HG02588 (cell line): ENCODE results near the gene CFH.
"Not testable (repeated sequence)": the region's sequence is repeated elsewhere in the genome, so short reads cannot be mapped to it uniquely, and the experiment has no call there.

Experiments
- ATAC-seq: cut with Tn5 transposase; IDR thresholded peaks from one replicate; pipeline ENCODE4 v1.9.1; 2021; ENCODE audit warnings: mild to moderate bottlenecking, moderate library complexity; ENCODE audit not compliant: unreplicated experiment

The CFH gene

DNA sequence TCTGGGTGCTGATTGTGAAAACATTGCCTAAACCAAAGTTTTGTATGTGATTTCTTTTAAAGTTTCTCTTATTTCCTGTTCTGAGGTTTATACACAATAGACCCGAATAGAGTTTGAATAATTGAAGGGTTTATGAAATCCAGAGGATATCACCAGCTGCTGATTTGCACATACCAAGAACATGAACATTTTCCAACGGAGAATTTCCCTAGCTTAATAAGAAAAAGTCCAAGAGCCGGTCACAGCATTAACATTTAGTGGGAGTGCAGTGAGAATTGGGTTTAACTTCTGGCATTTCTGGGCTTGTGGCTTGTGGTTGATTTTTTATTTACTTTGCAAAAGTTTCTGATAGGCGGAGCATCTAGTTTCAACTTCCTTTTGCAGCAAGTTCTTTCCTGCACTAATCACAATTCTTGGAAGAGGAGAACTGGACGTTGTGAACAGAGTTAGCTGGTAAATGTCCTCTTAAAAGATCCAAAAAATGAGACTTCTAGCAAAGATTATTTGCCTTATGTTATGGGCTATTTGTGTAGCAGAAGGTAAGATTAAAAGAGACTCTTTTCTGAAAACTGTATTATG is at the start of gene CFH:
TSS of gene CFH (plus strand) at position 407 of the 579 bp plus-strand sequence. CDS start at position 482, 75 bp downstream.
- no peak for ATAC-seq

DNA sequence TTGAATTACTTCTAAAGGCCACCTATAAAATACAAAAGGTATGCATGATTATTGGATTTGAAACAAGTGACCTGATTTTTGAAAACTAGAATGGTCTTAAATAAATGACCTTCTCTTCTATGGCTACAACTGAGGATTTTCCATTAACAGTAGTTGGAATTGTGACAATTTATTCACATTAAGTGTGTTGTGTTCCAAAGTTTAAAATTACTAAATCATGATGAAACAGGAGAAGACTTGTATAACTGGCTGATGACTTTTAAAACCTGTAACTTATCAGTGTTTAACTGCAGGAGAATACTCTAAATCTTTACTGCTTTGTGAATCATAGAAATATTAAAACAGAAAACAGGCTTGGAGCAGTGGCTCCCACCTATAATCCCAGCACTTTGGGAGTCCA is 48.2 kb upstream of the CFH start:
- no peak for ATAC-seq

DNA sequence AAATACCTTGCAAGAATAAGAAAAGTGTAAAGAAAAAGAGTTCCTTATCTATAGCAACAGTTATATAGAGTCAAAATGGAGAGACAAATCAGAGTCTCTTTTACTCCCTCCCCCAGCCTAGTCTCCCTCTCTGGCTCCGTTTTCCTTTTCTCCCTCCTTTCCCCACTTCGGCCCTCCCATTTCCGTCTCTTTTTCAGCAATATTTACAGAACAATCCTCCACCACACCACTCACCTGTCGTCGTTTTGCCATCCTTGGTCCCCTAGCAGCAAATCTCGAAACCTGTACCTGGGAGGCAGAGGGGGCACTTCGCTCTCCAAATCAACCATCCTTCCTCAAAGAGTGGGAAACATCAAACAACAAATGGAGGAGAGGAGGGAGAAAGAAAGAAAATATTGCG is 43.9 kb upstream of the CFH start:
- ATAC-seq, result no peak

DNA sequence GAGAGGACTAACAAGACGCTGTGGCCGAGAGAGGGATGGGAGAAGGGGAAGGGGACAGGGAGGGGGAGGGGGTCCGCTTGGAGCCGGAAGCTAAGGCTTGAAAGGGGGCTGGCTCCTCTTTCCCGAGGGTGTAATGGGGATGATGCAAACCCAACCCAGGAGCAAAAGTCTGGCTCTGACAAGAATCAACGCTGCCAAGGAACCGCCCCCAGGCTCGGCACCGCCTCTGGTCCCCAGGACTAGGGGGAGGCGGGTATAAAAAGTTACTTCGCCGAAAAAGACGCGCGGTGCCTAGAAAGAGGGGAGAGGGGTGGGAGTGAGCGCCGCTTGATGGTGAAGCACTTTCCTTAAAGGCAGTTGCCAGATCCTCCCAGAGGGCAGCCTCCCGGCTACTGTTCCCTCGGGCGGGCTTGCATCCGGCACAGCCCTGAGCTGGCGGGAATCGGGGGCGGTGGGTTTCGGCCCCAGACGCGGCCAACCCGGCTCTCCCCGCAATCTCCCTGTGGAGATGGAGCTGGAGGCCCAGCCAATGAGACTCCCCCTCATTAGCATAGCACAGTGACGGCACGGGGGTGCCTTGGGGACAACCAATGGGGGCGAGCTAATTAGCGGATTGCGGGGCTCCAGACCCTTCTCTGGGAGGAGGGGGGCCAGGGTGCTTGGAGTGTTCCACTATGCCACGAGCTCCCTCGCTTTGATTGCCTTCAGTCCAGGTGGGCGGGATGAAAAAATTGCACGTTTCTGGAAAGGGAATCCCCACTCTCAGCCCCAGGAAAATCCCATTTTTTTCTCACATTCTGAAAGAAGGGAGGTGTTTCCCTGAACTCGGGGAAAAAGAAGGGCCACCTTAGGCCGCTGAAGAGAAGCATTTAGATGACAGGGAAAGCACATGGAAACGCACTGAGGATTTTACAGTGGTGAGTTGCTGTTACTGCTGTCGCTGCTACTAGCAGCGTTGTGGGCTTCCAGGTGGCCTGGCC is 43.2 kb upstream of the CFH start, which contains the start of gene KCNT2:
TSS of gene KCNT2 (minus strand) at position 51 of the 980 bp plus-strand sequence. CDS start 131 bp downstream, outside the sequence.
- peak; percentile 42 for ATAC-seq

- peak; percentile 17 for ATAC-seq
Measured at GRCh38 chr1:196609370-196609737, 42.5 kb upstream of the CFH start.

DNA sequence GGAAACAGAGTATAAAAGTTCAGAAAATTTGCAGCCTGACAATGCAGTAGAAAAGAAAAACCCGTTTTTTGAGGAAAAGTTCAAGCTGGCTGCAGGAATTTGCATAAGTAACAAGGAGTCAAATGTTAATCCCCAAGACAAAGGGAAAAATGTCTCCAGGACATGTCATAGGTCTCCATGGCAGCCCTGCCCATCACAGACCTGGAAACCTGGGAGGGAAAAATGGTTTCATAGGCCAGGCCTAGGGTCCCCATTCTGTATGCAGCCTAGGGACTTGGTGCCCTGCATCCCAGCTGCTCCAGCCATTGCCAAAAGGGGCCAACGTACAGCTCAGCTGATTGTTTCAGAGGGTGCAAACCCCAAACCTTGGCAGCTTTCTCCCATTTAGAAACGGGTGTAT is 40.0 kb upstream of the CFH start:
- no peak for ATAC-seq

DNA sequence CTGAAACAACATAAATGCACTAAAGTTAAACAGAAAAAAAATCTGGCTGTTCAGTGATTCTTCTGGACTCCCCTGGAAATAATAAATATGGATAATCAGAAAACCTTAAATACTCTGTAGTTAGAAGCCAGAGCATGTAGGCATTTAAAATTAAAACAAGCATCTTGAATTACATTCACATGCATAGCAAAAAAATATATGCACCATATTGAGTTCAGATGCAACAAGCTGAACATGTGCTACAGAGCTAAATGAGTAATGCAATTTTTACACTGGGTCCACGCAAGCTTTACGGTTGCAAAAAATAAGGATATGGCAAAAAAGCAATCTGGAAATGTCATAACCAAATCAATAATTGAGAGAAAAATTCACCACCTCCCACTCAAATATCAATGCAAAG is 32.1 kb upstream of the CFH start:
- ATAC-seq, result no peak

DNA sequence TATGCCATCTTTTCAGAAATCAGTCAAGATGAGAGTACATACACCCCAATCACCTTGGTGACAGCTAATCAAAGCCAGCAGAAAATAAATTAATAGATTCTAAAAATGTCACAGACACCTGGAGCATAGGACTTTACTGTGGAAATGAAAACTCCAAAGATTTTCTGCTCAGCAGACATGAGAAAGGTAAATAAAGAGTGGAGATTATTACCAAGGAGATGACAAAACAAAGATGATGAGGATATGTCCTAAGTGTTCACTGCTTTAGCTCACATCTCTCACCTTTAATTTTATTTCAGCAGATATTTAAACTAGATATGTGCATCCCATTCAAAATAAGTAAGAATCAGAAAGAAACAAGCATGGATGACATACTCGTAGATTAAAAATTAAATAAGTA is 28.8 kb upstream of the CFH start:
- no peak for ATAC-seq

- ATAC-seq, result no peak
Measured at GRCh38 chr1:196628838-196629237, 23.0 kb upstream of the CFH start.

GRCh38 chr1:196637606-196638005 is 14.2 kb upstream of the CFH start:
- no peak for ATAC-seq

GRCh38 chr1:196638466-196638865 is 13.4 kb upstream of the CFH start:
- no peak for ATAC-seq

DNA sequence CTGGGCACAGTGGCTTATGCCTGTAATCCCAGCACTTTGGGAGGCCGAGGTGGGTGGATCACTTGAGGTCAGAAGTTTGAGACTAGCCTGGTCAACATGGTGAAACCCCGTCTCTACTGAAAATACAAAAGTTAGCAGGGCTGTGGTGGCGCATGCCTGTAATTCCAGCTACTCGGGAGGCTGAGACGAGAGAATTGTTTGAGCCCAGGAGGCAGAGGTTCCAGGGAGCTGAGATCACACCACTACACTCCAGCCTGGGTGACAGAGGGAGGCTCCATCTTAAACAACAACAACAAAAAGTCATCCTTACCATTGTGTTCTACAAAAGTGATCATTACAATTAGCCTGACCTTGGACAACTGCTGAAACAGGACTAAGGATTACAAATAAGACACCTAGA is 12.6 kb upstream of the CFH start:
- not testable (repeated sequence) for ATAC-seq

DNA sequence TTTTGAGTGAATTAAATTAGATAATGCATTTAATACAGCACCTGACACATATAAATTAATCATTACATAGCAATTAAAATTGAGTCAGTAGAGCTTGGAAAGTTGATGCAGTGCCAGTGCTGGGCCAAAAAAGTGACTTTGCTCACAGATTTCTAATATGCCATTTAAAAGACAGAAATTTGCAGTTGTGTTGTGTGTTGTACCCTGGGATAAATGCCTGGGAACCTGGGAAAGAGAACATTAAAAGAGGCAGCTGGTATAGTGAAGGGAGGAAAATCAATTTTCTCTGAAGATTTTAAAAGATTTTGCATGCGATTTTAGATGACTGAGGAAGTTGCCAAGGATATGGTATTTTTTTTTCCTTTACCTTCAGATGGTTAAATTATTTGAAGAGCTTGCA is 10.9 kb upstream of the CFH start:
- ATAC-seq, result no peak

GRCh38 chr1:196649990-196650389 is 1.9 kb upstream of the CFH start:
- no peak for ATAC-seq

DNA sequence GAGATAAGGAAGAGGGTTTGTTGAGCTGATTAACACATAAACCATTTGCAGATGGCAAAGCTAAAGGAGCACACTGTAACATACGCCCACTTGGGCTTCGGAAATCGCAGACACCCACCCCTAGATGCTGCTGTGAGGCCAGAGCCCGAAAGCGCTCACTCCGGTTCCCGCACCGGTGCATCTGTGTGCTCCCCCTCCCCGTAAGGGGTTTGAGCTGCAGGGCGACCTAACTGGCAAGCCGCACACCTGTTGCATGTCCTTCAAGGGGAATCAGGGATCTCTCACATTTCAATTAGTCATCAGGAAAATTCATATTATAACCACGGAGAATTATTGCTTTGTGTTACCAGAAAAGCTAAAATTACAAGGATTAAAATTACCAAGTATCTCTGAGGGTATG is 1.4 kb upstream of the CFH start:
- no peak for ATAC-seq

DNA sequence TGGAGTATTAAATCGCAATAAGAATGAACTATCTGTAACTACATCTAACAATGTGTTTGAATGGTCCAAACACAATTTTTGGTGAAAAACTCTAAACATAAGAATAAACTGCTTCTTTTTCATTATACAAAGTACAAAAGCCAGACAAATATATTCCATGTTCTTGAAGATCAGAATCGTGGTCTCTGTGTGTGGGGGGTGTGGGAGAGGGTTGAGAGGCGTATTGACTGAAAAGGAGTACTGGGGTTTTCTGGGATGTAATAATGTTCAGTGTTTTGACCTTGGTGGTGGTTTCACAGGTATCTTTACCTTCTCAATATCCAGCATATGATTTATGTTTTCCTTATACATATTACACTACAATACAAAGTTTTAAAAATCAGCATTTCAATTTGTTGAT is 764 bp upstream of the CFH start:
- ATAC-seq, result no peak

GRCh38 chr1:196654271-196654670 is 2.4 kb downstream of the CFH start:
- ATAC-seq, result no peak

- ATAC-seq, result no peak
Measured at GRCh38 chr1:196655071-196655470, 3.2 kb downstream of the CFH start.

DNA sequence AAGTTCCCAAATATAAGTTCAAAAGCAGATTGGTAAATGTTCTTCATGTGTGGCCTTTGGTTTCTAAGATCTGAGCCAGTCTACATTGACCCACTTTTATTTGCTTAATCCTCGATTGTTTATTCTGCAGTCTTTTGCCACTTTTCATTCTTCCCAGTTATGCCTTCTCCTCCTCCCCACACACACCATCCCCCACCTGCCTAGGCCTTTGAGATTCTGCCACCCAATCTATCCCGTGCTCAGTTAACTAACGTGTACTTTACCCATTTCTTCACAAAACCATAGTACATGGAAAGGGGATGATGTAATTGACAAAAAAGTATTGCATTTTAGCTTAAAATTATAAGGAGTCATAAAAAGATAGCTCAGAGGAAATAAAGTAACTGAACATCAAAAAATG is 3.7 kb downstream of the CFH start:
- ATAC-seq, result no peak

GRCh38 chr1:196659471-196659870 is 7.6 kb downstream of the CFH start:
- ATAC-seq, result no peak

- ATAC-seq, result no peak
Measured at GRCh38 chr1:196660272-196660671, 8.4 kb downstream of the CFH start.

GRCh38 chr1:196660852-196661251 is 9.0 kb downstream of the CFH start:
- ATAC-seq, result peak; percentile 81
